Measurements from ENCODE around the gene WIF1. TPM values are rescaled to one million over a fixed set of nuclear protein-coding genes. Genes with fewer than 3 reads are reported as not detected.

Gene WIF1
- total RNA-seq, 4 donors from 2014 or later = 7.7 TPM; not detected in 3

DNA sequence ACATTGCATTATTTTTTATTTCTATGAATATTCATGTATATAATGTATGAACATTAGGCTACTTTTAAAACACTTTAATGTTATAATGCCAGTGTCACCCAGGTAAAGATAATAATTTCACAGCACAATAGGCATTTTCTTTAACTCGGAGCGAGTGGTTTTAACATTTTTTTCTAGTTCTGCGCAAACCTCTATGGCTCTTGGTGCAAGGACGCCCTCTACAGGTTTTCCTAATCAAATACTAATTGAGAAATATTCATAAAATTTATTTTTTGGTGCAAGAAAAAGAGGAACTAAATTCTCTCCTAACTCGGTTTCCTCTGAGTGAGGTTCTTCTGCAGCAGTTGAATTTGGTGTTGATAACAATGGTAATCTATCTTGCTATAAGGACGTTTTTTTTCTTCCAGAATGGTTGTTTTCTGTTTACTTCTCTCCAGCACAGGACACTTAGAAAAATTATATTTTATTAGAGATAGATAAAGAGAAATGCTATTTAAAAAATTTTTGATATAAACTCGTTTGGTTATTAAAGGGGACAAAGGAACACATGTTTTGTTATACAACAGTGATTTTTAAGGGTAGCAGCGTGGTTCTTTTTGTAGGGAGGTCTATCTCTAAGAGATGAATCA is 2.4 kb upstream of the WIF1 start:
- Histone ChIP-seq H3K27ac (no peak overlapping the region), H3K4me1 (no peaks in the 10 kb centered on the region), H3K9me3 (no peaks in the 10 kb centered on the region), H3K27me3 (peaks cover 0 to 21% of the 10 kb centered on the region in 2 donors), H3K4me3 (no peak overlapping the region), H3K36me3 (no peaks in the 10 kb centered on the region)
- TF ChIP-seq, protein P1, sequence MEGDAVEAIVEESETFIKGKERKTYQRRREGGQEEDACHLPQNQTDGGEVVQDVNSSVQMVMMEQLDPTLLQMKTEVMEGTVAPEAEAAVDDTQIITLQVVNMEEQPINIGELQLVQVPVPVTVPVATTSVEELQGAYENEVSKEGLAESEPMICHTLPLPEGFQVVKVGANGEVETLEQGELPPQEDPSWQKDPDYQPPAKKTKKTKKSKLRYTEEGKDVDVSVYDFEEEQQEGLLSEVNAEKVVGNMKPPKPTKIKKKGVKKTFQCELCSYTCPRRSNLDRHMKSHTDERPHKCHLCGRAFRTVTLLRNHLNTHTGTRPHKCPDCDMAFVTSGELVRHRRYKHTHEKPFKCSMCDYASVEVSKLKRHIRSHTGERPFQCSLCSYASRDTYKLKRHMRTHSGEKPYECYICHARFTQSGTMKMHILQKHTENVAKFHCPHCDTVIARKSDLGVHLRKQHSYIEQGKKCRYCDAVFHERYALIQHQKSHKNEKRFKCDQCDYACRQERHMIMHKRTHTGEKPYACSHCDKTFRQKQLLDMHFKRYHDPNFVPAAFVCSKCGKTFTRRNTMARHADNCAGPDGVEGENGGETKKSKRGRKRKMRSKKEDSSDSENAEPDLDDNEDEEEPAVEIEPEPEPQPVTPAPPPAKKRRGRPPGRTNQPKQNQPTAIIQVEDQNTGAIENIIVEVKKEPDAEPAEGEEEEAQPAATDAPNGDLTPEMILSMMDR (IDR thresholded peaks at IDR 0.05) = peak; percentile 26 to 46 (median 30)
- TF ChIP-seq POLR2A (IDR thresholded peaks at IDR 0.05) = no peak
- intact Hi-C loops (cut with DNase I; ENCODE audit: low total_unique reads) = loop anchor here (5.0 kb wide), 1 partner anchor 231 kb away; no protein-coding TSS in a partner anchor
- no peak for DNase-seq

DNA sequence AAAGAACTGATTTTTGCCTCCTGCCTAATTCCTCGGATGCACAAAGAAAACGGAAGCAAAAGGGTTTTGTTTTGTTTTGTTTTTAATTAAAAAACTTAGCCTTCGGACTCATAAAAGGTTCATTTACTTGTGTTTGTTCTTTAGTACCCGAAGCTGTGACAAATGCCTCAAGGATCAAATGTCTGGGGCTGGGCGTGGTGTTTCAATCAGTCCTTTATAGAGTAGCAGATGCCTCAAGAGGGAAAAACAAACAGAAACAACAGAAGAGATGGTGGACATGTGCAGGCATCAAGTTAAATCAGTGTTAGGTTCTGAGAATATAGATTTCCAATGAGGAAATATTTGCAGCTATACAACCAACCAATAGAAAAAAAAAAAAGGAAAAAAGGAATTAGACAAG is 1.6 kb upstream of the WIF1 start:
- intact Hi-C loops (cut with DNase I; ENCODE audit: low total_unique reads) = loop anchor here (5.0 kb wide), 1 partner anchor 230 kb away; no protein-coding TSS in a partner anchor
- TF ChIP-seq POLR2A (IDR thresholded peaks at IDR 0.05) = no peak
- TF ChIP-seq, protein P1 (IDR thresholded peaks at IDR 0.05) = no peak
- H3K4me3 ChIP-seq = no peak overlapping the region
- no peak overlapping the region for H3K27ac ChIP-seq
- H3K4me1 ChIP-seq = no peaks in the 10 kb centered on the region
- H3K27me3 ChIP-seq = peaks cover 0 to 24% of the 10 kb centered on the region in 2 donors
- H3K36me3 ChIP-seq = no peaks in the 10 kb centered on the region
- no peak for DNase-seq
- H3K9me3 ChIP-seq = no peaks in the 10 kb centered on the region

DNA sequence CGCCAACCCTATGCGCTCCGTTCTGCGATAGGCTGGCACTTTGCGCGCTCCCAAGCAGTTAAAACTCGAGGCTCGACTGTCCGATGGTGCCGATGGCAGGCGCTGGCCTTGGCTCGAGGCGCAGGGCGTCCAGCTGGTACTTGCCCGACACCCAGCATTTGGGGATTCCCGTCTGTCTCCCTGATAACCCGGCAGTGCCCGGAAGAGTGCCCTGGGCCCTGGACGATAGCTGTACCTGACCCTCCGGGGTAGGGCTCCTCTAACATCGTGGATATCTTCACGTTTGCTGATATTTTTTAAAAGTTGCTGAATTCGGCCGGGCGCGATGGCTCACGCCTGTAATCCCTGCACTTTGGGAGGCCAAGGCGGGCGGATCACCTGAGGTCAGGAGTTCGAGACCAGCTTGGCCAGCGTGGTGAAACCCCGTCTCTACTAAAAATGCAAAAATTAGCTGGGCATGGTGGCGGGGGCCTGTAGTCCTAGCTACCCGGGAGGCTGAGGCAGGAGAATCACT is 908 bp upstream of the WIF1 start:
- Histone ChIP-seq H3K9me3 (no peaks in the 10 kb centered on the region), H3K4me1 (no peaks in the 10 kb centered on the region), H3K4me3 (no peak overlapping the region), H3K36me3 (no peaks in the 10 kb centered on the region), H3K27me3 (peaks cover 0 to 24% of the 10 kb centered on the region in 2 donors), H3K27ac (no peak overlapping the region)
- no peak for DNase-seq
- intact Hi-C loops (cut with DNase I; ENCODE audit: low total_unique reads) = loop anchor here (5.0 kb wide), 1 partner anchor 230 kb away; no protein-coding TSS in a partner anchor
- TF ChIP-seq POLR2A (IDR thresholded peaks at IDR 0.05) = no peak
- TF ChIP-seq, protein P1 (IDR thresholded peaks at IDR 0.05) = no peak

DNA sequence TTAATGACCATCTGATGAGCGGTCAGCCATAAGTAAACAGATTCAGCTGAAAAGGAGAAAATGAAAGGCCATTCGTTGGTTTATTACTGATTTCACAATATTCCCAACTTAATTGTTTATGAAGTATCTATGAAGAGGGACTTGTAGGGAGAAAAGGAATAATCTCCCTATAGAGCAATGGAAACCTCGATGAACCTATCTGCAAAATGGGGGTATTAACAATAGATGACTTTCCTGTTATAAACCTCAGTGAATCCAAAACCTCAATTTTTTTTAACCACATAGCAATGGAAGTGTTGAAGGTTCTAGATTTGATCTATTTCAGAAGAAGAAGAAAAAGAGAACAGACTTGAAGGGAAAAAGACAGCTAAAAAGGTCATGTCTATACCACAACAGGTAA is 2.0 kb downstream of the WIF1 start:
- H3K27ac ChIP-seq = no peak overlapping the region
- DNase-seq = no peak
- peaks cover 0 to 24% of the 10 kb centered on the region in 2 donors for H3K27me3 ChIP-seq
- no peaks in the 10 kb centered on the region for H3K4me1 ChIP-seq
- H3K36me3 ChIP-seq = no peaks in the 10 kb centered on the region
- H3K9me3 ChIP-seq = no peaks in the 10 kb centered on the region
- TF ChIP-seq POLR2A (IDR thresholded peaks at IDR 0.05) = no peak
- TF ChIP-seq, protein P1 (IDR thresholded peaks at IDR 0.05) = no peak
- H3K4me3 ChIP-seq = no peak overlapping the region
- intact Hi-C loops (cut with DNase I; ENCODE audit: low total_unique reads) = no loop called here

DNA sequence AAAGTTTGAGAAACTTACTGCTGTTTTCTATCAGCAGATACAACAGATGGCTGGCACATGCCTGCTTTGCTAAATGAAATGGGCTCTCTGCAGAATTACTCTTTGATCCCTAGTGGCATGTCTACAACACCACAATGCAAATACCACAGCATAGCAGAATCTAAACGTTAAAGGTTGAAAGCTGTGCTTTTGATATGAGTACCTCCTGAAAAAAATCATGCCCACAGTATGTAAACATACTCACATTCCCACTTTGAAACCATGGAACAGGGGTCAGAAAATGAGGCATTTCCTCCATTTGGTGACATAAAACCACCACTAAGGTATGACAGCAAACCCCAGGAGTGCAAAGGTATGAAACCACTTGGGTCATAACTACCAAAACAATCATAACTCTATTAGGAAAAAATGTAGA is 7.5 kb downstream of the WIF1 start:
- Histone ChIP-seq H3K4me3 (no peak overlapping the region), H3K36me3 (no peaks in the 10 kb centered on the region), H3K9me3 (no peaks in the 10 kb centered on the region), H3K27me3 (peaks cover 0 to 4% of the 10 kb centered on the region in 2 donors), H3K4me1 (no peaks in the 10 kb centered on the region), H3K27ac (no peak overlapping the region)
- DNase-seq = no peak
- TF ChIP-seq, protein P1 (IDR thresholded peaks at IDR 0.05) = no peak
- TF ChIP-seq POLR2A (IDR thresholded peaks at IDR 0.05) = no peak
- intact Hi-C loops (cut with DNase I; ENCODE audit: low total_unique reads) = no loop called here

Data from uterus (tissue), 4 donors.